Measurements from ENCODE around the gene MYO1B.

GRCh38 chr2:191198271-191198670 is 46.9 kb upstream of the MYO1B start:
- no peak for TF ChIP-seq EZH2 (IDR thresholded peaks at IDR 0.05; ENCODE audit: insufficient read depth, poor library complexity, severe bottlenecking)
- TF ChIP-seq EZH2phosphoT487 (IDR thresholded peaks at IDR 0.05; ENCODE audit: insufficient read depth, low read depth) = no peak

Data from GM23248 (cell line).